ENCODE data around the gene SYT2.

DNA sequence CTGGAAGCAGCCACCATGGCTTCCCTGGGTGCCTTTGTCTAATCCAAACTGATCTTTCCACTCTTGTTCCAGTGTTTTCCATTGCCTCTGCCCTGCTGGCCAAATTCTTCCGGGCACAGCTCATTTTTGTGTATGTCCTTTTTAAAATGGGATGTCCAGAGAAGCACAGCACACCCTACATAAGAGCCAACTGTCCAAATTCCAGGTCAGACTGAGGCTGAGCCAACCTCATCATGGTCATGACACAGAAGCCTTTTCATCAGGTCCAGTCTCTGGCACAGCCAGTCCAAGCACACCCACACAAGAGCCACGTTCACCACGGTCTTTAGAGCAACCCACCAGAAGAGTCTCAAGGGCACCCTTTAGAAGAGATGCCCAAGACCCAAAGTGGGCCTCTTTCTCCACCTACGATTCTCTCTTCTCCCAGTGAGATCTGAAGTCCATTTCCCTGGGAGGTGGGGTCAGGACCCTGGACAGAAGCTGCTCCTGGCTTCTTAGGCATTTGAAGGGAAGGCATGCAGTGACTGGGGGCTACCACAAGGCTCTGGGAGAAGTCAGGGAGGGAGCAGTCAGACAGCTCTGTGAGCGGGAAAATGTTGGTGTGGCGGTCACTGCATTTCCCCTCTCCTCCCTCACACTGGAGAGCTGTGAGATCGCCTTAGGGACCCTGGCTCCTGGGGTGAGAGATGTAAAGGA lies 53.2 kb downstream of the SYT2 start:
- TF ChIP-seq, protein P1, sequence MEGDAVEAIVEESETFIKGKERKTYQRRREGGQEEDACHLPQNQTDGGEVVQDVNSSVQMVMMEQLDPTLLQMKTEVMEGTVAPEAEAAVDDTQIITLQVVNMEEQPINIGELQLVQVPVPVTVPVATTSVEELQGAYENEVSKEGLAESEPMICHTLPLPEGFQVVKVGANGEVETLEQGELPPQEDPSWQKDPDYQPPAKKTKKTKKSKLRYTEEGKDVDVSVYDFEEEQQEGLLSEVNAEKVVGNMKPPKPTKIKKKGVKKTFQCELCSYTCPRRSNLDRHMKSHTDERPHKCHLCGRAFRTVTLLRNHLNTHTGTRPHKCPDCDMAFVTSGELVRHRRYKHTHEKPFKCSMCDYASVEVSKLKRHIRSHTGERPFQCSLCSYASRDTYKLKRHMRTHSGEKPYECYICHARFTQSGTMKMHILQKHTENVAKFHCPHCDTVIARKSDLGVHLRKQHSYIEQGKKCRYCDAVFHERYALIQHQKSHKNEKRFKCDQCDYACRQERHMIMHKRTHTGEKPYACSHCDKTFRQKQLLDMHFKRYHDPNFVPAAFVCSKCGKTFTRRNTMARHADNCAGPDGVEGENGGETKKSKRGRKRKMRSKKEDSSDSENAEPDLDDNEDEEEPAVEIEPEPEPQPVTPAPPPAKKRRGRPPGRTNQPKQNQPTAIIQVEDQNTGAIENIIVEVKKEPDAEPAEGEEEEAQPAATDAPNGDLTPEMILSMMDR (conservative IDR thresholded peaks at IDR 0.05; ENCODE audit: low read depth, low read length): no peak
- TF ChIP-seq EZH2 (IDR thresholded peaks at IDR 0.05; ENCODE audit: borderline replicate concordance, low read depth, low read length, poor library complexity, severe bottlenecking): no peak

Measured in A673 (cell line).